HG03103 (cell line): Measurements from ENCODE around the gene ABCC11.

Experiments used
- ATAC-seq: cut with Tn5 transposase; IDR thresholded peaks from one replicate; pipeline ENCODE4 v1.9.1; 2021; ENCODE audit warnings: low read depth; ENCODE audit not compliant: unreplicated experiment

Gene ABCC11

GRCh38 chr16:48247311-48247710 is at the start of gene ABCC11:
ABCC11 (minus strand) TSS chr16:48247539; CDS start chr16:48231921, 15,618 bp downstream.
- no peak for ATAC-seq

GRCh38 chr16:48295488-48296281 is 48.3 kb upstream of the ABCC11 start:
- ATAC-seq, result no peak

- no peak for ATAC-seq
These were observed 47.4 kb upstream of the ABCC11 start for GRCh38 chr16:48294724-48295123.

- no peak for ATAC-seq
These were observed 45.1 kb upstream of the ABCC11 start for GRCh38 chr16:48292452-48292851.

GRCh38 chr16:48291754-48292153 is 44.4 kb upstream of the ABCC11 start:
- ATAC-seq, result no peak

- no peak for ATAC-seq
These were observed 44.0 kb upstream of the ABCC11 start for GRCh38 chr16:48291303-48291702.

- ATAC-seq, result no peak
These were observed 39.9 kb upstream of the ABCC11 start for GRCh38 chr16:48287239-48287638.

GRCh38 chr16:48284772-48285409 is 37.6 kb upstream of the ABCC11 start:
- no peak for ATAC-seq

- no peak for ATAC-seq
These were observed 35.4 kb upstream of the ABCC11 start for GRCh38 chr16:48282636-48283263.

- ATAC-seq, result no peak
These were observed 33.2 kb upstream of the ABCC11 start for GRCh38 chr16:48280546-48280945.

GRCh38 chr16:48279199-48279598 is 31.9 kb upstream of the ABCC11 start:
- no peak for ATAC-seq

GRCh38 chr16:48277158-48277557 is 29.8 kb upstream of the ABCC11 start:
- ATAC-seq, result no peak

- ATAC-seq, result no peak
These were observed 28.8 kb upstream of the ABCC11 start for GRCh38 chr16:48276102-48276501.

GRCh38 chr16:48274476-48274875 is 27.1 kb upstream of the ABCC11 start:
- ATAC-seq, result no peak

GRCh38 chr16:48272837-48273421 is 25.6 kb upstream of the ABCC11 start:
- no peak for ATAC-seq

- no peak for ATAC-seq
These were observed 24.4 kb upstream of the ABCC11 start for GRCh38 chr16:48271728-48272127.

GRCh38 chr16:48269011-48269410 is 21.7 kb upstream of the ABCC11 start:
- ATAC-seq, result no peak

- ATAC-seq, result no peak
These were observed 15.3 kb upstream of the ABCC11 start for GRCh38 chr16:48262631-48263030.

- no peak for ATAC-seq
These were observed 14.2 kb upstream of the ABCC11 start for GRCh38 chr16:48261569-48261968.

GRCh38 chr16:48256579-48257177 is 9.3 kb upstream of the ABCC11 start:
- no peak for ATAC-seq

GRCh38 chr16:48252013-48252412 is 4.7 kb upstream of the ABCC11 start:
- no peak for ATAC-seq
